Caki2 (cell line): ENCODE measurements around the gene SPEG. TPM values are rescaled to one million over a fixed set of nuclear protein-coding genes. Genes with fewer than 3 reads are reported as not detected.

Experiments
- DNase-seq: peaks from one replicate; pipeline ENCODE4 v3.0.0-alpha.2; 2015; ENCODE audit warnings: low read depth
- in situ Hi-C: cut with HindIII; loops from 2 replicates; pipeline ENCODE4 v1.10.0; 2016; ENCODE audit warnings: low sequenced_read_pairs, low pct_unique_long_range_greater_than_20kb, mixed read lengths
- total RNA-seq: library from RNA; depleted of rRNA; stranded (reverse); fragments of >200 nt; shearing (Covaris generic); gene quantifications from 2 replicates; pipeline ENCODE4 v1.2.3, GENCODE V29; 2014; ENCODE audit warnings: low replicate concordance

The SPEG gene
- total RNA-seq, 1 experiment from 2014 or later: 8.4 TPM

DNA sequence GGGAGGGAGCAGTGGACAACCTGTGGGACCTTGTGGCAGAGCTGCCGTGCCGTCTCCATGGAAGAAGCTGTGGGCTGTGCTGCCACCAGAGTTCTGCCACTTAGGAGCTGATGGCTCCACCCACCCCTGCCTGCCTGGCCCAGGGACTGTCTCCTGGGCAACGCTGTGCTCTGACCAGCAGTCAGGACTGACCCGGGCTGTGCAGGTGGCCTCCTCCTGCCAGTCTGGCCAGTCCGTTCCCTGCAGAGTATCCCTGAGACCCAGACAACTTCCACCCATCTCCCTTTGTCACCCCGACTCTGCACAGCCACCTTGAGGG lies 92.4 kb downstream of the SPEG start:
- DNase-seq: no peak
- in situ Hi-C loops: no loop called here

DNA sequence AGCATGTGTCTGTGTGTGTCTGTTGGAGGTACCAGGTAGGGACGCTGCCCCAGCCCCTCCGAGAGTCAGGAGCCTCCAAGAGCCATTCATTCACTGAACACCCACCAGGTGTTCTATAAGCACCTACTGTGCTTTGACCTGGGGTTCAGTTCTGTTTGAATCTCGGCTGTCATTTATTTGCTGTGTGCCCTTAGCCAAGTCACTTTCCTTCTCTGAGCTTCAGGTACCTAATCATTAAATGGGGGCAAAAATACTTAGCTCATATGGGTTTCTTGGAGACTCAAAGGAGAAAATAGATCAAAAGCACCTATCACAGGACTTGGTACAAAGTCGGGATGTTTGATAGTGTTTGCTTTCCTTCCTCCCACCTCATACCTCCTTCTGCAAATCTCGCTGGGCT lies 92.8 kb downstream of the SPEG start:
- DNase-seq: no peak
- in situ Hi-C loops: no loop called here

DNA sequence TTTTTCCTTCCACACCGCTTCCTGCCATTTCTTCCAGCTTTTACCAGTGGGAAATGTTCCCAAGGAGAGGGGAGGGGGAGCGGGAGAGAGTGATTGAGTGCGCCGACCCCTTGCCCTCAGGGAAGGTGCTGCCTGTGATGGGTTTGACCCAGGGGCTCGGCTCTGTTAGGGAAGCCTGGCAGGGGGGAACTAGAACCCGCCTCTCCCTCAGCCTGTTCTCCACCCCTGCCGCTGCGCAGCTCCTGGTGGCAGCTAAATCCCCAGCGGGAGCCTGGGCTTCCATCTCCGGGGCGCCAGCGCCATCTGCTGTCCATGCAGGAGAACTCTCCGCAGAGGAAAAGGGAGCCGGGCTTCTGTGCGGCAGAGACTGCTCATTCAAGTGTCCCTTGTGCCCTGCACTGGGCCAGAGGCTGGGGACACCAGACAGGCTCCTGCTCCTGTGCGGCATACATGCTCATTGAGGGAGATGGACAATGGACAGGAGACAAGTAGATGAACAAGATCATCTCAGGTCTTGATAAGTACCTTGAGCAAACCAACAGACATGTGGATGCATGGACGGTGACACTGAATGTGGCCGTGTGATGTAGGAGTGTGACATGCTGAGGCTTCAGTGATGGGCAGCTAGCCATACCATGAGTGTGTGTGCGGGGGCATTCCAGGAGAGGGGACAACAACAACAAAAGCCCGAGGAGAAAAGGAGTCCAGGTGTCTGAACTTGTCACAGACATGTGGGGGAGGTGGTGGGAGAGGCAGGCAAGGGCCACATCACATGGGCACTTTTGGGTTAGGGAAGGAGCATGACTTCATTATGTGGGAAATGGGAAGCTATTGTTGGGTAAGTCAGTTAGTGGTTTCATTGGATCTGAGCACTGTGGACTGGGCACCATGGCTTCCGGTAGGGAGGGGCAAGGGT lies 95.7 kb downstream of the SPEG start:
- peak; percentile 62 for DNase-seq
- in situ Hi-C loops: no loop called here

DNA sequence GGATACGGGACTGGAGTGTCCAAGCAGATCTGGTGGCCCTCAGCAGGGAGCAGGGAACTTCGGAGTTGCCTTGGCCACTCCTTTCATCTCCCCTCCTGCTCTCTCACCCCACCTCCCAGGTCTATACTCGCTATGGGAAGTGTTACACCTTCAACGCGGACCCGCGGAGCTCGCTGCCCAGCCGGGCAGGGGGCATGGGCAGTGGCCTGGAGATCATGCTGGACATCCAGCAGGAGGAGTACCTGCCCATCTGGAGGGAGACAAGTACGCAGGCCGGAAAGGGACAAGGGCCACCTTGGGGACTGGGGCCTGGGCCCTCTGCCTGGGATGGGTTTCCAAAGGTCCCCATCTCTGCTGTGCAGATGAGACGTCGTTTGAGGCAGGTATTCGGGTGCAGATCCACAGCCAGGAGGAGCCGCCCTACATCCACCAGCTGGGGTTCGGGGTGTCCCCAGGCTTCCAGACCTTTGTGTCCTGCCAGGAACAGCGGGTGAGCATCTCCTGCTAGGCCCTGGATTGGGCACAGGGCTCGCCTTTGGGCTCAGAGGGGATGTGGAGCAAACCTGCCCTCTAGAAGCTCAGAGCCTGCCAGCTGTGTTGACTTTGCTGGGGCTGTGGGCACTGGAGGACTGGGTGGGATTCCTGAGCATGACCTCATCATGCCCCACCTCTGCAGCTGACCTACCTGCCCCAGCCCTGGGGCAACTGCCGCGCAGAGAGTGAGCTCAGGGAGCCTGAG lies 97.2 kb downstream of the SPEG start:
- in situ Hi-C loops: no loop called here
- no peak for DNase-seq

DNA sequence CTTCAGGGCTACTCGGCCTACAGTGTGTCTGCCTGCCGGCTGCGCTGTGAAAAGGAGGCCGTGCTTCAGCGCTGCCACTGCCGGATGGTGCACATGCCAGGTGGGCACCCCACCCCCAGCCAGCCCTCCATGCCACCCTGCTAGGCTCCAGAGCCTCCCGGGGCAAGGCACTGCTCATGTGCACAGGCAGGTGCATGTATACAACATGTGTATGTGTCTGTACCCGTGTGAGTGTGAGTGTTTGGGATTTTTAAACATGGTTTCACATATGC lies 97.7 kb downstream of the SPEG start:
- in situ Hi-C loops: no loop called here
- DNase-seq: no peak

DNA sequence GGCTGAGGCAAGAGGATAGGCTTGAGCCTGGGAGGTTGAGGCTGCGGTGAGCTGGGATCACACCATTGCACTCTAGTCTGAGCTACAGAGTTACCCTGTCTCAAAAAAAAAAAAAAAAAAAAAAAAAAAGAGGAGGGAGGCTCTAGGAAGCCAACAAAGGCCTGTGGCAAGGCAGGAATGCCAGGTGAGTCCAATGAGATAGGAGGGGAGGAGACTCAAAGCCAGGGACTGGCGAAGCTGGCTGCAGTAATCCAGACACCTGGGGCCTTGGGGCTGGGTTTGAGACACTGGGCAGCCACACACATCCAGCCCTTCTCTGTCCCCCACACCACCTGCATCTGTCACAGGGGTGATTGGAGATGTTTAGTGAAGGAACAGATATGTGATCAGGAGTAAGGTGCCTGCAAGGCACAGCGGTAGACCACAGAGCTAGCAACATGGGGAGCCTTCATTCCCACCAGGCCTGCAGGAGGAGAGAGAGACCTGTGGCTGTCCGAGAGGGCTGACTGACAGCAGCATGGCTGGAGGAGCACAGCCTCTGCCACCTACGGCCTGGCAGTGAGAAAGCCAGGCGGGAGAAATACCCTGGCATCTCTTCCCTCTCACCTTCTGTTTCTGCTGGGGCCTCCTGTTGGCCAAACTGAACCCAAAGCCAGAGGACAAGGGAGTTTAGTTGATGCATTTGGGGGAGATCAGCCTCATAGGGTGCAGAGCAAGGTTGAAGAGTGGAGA lies 99.5 kb downstream of the SPEG start:
- no peak for DNase-seq
- in situ Hi-C loops: no loop called here

DNA sequence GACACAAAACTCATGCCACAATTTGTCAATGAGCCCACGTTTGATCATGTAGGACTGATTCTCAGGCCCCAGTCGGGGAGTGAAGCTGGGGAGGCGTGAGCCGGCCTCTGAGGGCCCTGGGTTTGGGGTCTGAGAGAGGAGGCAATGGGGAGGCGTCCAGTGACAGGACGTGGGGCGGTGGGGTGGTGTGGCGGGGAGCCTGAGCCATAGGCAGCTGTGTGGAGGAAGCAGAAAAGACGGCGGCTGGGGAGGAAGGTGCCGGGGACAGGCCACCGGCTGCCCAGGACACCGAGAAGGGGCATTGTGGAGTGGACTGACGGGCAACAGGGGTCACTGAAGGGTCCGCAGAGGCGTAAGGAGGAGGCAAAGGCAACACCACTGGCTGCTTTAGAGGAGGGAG lies 101.8 kb downstream of the SPEG start:
- in situ Hi-C loops: no loop called here
- no peak for DNase-seq

DNA sequence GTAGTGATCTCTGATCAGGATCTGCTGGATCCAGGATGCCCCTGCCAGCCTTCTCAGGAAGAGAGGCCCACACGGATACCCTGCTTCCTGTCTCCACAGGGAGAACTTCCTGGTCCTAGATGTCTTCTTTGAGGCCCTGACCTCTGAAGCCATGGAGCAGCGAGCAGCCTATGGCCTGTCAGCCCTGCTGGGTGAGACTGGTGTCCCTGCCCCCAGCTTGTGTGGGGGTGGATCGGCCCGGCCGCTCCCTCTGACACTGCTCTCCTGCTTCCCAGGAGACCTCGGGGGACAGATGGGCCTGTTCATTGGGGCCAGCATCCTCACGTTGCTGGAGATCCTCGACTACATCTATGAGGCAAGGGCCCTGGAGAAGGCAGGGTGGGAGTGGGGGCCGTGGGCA lies 102.3 kb downstream of the SPEG start:
- no peak for DNase-seq
- in situ Hi-C loops: no loop called here

DNA sequence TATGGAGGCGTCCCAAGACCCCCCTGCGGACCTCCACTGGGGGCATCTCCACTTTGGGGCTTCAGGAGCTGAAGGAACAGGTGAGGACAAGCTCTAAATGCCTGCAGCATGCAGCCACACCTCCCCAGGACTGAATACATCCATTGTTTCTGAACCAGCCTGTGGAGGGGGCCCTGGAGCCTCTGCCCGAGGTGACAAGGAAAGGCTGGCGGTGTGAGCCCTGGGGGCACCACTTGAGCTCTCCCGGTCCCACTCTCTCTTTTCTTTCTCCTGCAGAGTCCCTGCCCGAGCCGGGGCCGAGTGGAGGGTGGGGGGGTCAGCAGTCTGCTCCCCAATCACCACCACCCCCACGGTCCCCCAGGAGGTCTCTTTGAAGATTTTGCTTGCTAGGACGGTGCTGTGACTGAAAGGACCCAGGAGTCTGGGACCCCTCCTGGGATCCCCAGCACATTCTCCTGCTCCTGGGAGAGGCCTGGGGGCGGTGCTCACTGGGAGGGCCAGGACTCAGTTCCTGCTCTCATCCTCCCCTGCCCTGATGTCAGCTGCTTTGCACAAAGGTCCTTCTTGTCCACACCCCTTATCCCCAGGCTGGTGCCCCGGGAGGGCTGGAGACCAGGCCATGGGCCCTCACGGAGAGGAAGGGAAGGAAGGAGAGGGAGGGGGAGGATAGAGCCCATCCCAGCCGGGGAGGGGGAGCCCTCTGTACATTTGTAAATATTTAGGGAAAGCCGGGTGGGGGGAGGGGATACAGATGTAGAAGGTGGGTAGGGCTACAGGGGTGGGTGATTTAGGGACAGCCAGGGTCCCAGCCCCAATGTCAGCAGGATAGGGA lies 103.2 kb downstream of the SPEG start:
- DNase-seq: no peak
- in situ Hi-C loops: no loop called here

DNA sequence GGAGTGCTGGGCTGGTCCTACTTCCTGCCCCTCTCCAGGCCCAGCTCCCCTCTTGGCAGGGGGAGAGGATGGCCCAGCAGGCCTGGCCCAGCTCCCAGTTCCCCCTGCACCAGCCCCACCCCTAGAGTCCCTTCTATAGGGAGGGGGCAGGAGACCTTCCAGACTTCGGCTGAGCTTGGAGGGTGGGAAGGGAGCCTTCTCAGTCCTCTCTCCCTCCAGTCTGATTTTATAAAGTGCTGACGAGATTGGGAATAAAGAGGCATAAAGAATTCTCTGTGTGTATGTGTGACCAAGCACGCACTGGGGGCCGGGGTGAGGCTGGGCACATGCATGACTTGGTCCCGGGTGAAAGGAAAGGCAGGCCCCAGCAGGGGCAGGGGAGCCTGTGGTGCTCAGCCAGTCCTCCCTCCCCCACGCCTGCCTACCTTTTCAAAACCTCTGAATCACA lies 103.9 kb downstream of the SPEG start:
- in situ Hi-C loops: no loop called here
- no peak for DNase-seq

DNA sequence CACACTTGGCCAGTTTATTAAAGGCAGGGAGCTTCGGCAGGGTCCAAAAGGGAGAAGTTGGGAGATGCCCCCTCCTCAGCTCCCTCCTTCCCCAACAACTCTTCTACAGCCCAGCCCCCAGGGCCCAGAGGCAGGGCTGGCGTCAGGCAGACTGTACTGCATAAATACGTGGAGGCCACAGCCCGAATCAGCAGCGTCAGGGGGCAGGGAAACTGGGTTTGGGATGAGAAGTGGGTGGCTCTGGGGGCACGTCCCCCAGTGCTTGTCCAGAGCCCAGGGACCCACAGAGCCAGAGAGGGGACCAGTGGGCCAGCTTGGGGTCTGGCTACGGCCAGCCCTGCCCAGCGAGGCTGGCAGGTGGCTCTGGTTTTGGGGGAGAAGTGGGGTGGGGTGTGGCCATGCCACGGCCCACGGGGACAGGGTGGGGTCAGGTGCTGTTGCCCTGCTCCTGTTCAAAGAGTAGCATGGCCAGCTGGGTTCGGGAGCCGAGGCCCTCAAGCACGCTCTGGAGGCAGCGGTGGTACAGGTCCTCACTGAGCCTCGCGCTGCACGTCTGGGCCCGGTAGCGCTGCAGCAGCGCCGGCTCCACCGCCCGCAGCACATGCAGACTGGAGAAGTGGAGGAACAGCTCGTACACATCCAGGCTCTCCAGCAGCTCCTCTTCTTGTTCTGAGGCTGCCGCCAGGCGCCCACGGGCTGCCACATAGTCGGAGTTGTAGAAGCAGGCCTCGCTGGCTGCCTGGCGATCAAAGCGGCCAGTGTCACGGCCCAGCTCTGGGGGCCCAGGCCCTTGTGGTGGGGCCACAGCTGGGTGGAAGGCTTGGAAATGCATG lies 104.5 kb downstream of the SPEG start:
- in situ Hi-C loops: no loop called here
- no peak for DNase-seq

DNA sequence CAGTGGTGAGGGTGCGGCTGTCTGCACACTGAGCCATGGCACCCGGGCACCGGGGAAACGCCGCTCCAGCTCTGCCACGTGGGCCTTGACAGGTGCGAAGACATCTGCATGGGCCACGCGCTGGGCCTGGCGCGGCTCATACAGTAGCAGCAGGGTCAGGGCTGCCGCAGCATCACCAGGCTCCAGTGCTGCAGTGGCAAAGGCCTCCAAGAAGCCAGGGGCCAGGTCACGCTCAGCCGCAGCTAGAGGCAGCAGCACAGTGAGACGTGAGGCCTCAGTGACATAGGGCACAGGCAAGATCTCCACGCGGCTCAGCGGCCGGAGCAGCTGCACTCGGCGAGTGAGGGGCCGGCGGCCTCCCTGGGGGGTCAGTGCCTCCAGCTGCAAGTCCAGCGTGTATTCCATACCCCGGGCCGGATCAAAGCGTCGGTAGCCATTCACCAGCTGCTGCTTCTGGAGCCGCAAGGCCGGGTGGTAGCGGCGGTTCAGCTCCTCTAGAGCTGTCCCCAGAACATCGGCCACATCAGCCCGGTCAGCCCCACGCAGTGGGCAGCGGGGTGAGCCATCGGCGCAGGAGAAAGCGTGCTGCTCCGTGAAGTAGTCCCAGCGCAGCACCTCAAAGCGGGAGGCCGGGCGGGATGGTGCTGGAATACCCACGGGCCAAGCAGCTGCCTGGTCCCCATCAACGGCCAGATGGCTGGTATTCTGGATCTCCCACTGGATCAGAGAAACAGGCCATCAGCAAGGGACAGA lies 105.5 kb downstream of the SPEG start:
- in situ Hi-C loops: no loop called here
- no peak for DNase-seq

DNA sequence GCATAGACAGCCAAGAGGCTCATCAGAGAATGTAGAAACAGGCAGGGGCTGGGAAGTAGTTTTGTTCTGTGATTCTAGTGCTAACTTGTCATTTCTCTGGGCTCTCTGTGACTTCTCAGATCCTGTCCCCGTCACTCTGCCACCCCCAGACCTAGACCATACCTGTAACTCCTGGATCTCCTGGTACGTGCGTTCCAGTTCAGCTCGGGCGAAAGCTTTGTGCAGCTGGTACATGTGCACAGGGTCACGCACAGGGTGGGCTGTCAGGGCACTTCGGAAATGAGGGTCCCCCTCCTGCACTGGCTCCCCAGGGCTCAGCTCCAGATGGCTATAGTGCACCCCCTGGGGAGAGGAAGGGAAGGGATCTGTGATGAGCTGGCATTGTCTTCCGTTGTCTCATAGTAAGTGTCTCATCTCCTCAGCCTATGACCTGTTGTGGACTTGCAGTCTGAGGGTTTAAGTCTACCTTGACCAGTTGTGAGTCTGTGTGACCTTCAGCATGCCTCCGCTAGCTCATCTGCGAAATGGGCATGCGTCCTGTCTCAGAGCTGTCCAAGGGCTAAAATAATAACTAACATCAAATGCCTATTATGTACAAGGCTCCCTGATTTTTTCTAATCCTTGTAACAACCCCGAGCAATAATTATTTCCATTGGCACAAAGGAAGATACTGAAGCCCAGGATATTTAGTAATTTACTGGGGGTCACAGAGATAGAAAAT lies 106.3 kb downstream of the SPEG start:
- DNase-seq: no peak
- in situ Hi-C loops: no loop called here

DNA sequence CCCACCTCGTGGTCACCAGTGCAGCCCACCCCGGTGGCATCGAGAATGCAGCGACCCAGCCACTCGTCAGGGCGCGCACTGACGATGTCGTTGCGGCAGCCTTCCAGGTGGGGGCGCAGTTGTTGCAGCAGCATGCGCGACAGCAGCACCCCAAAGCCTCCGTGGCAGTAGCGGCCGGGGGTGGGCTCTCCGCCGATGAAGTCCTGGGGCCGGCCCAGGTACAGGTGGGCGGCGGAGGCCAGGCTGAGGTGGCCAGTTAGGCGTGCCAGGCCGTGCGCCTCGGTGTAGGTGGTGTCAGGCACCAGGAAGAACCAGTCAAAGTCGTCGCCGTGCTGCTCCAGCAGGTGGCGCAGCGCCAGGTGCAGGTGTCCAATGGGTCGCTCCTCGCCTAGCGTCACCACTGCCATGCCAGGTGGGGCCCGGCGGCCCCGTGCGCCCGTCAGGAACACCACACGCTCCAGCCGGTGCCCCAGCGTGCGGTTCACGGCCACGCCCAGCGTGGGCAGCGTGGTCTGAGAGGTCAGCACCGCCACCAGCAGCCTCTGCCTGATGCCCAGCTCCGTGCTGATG lies 107.1 kb downstream of the SPEG start:
- peak; percentile 86 for DNase-seq
- in situ Hi-C loops: no loop called here

DNA sequence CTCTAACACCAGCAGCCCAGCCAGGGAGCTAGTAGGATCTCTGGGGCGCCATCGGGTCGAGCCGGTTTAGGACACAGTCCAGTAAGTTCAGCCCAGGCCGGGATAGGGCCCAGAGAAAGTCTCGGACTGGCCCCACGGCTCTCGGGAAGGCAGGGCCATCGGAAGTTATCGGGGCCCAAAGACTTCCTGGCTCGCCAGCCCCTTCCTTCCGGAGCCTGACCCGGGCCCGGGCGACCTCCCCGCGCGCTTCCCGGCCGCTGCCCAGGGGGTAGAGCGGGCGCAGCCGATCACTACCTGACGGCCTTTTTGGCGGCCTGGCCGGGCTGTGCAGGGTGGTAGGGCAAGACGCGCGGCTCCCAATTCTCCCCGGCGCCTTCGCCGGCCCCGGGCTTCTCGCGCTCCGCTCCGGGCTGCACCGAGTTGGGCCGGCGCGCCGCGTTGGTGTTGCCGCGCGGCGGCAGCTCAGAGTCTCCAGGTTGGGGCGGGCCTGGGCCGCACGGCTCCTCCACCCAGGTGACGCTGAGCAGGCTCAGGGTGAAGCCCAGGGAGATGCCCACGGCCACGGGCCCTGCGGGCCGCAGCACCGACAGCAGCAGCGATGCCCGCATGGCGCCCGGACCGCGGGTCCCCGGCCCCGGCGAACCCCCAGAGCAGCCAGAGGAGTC lies 108.4 kb downstream of the SPEG start:
- in situ Hi-C loops: no loop called here
- DNase-seq: peak; percentile 37
